Measurements from ENCODE around the gene BAD. TPM values are rescaled to one million over a fixed set of nuclear protein-coding genes. Genes with fewer than 3 reads are reported as not detected.

Gene BAD
- total and polyA plus RNA-seq, 2 of the 13 experiments (the other 11 are each of a cell fraction or from before 2014, with no cell fraction given), result 17.9 to 28.5 TPM

- TF ChIP-seq AKNA (CRISPR knock-in tag; IDR thresholded peaks at IDR 0.05; ENCODE audit: borderline replicate concordance), result no peak
- no peak for TF ChIP-seq AGO1 (IDR thresholded peaks at IDR 0.05; ENCODE audit: low read depth, low read length, poor library complexity, severe bottlenecking)
- no peak for TF ChIP-seq SMARCC2 (IDR thresholded peaks at IDR 0.05)
- TF ChIP-seq HMG20A (CRISPR knock-in tag; IDR thresholded peaks at IDR 0.05; ENCODE audit: borderline replicate concordance), result no peak
- no peak for TF ChIP-seq ZNF879 (CRISPR knock-in tag; IDR thresholded peaks at IDR 0.05)
- no peak for TF ChIP-seq CEBPB (IDR thresholded peaks at IDR 0.05; ENCODE audit: borderline replicate concordance, low read depth, low read length)
- no peak for TF ChIP-seq PAXIP1 (CRISPR knock-in tag; conservative IDR thresholded peaks at IDR 0.05)
- no peak for TF ChIP-seq ATF5 (CRISPR knock-in tag; IDR thresholded peaks at IDR 0.05; ENCODE audit: low read depth)
- TF ChIP-seq TRIM24 (CRISPR knock-in tag; IDR thresholded peaks at IDR 0.05), result no peak
- peak; percentile 97; the same call in 1 of the 2 replicates for TF ChIP-seq NAIF1 (CRISPR knock-in tag; IDR thresholded peaks at IDR 0.05; ENCODE audit: borderline replicate concordance)
- no peak for TF ChIP-seq SMAD1 (CRISPR knock-in tag; IDR thresholded peaks at IDR 0.05; ENCODE audit: borderline replicate concordance, low read depth)
- TF ChIP-seq ZNF383 (CRISPR knock-in tag; IDR thresholded peaks at IDR 0.05; ENCODE audit: borderline replicate concordance), result no peak
- TF ChIP-seq SIN3B (IDR thresholded peaks at IDR 0.05; ENCODE audit: low read length), result no peak
- TF ChIP-seq ZFYVE20 (CRISPR knock-in tag; IDR thresholded peaks at IDR 0.05; ENCODE audit: borderline replicate concordance, low read depth), result no peak
- no peak for TF ChIP-seq KLF9 (CRISPR knock-in tag; IDR thresholded peaks at IDR 0.05; ENCODE audit: low read depth)
- TF ChIP-seq ZNF264 (CRISPR knock-in tag; IDR thresholded peaks at IDR 0.05), result no peak
- TF ChIP-seq SMARCE1 (IDR thresholded peaks at IDR 0.05; ENCODE audit: borderline replicate concordance), result no peak
- TF ChIP-seq JARID2 (CRISPR knock-in tag; IDR thresholded peaks at IDR 0.05; ENCODE audit: insufficient replicate concordance), result no peak
Observed at GRCh38 chr11:64285885-64286800, 1.7 kb upstream of the BAD start (continued).
